H1 (cell line): ENCODE data around the gene UGT1A9. TPM values are rescaled to one million over a fixed set of nuclear protein-coding genes. Genes with fewer than 3 reads are reported as not detected.
"Not testable (repeated sequence)": the region's sequence is repeated elsewhere in the genome, so short reads cannot be mapped to it uniquely, and the experiment has no call there.

Experiments
- CTCF ChIA-PET: fragments of 300-600 bp; sonication (Branson Sonifier 250); formaldehyde crosslinking; loops from one replicate; lab custom pipeline; 2021; ENCODE audit not compliant: partially characterized antibody; lab: Charles Lee
- POLR2A ChIA-PET: fragments of 300-600 bp; sonication (Branson Sonifier 250); formaldehyde crosslinking; loops from one replicate; lab custom pipeline; 2021; ENCODE audit warnings: inconsistent platforms; ENCODE audit not compliant: partially characterized antibody; lab: Charles Lee
- DNase-seq, 2 experiments: peaks; one replicate each; pipeline versions ENCODE4 v3.0.0 to v3.0.0-alpha.2; 2010 to 2022; ENCODE audit warnings: low spot score in 2 of 2, low read depth in 1 of 2, mixed read lengths in 1 of 2
- FAIRE-seq: peaks from 2 replicates; lab custom pipeline; 2011; peaks lifted over from hg19 to GRCh38; lab: Jason Lieb, UNC
- H2AFZ ChIP-seq: 2 replicates; pipeline ENCODE4 v1.8.1; 2012; ENCODE audit warnings: low read length, inconsistent platforms
- H2AK5ac ChIP-seq: 2 replicates; pipeline ENCODE4 v1.6.1; 2013; ENCODE audit warnings: low read depth, low read length
- H2BK120ac ChIP-seq: replicated peaks from 2 replicates; pipeline ENCODE3; 2013; ENCODE audit warnings: low read depth, low read length, inconsistent platforms
- H2BK12ac ChIP-seq: 2 replicates; pipeline ENCODE4 v1.6.1; 2013; ENCODE audit warnings: low read depth, low read length
- H2BK15ac ChIP-seq: 2 replicates; pipeline ENCODE4 v1.6.1; 2013; ENCODE audit warnings: low read length
- H2BK20ac ChIP-seq: 2 replicates; pipeline ENCODE4 v1.6.1; 2013; ENCODE audit warnings: low read length
- H2BK5ac ChIP-seq: 2 replicates; pipeline ENCODE4 v1.6.1; 2013; ENCODE audit warnings: low read depth, low read length
- H3K14ac ChIP-seq: 2 replicates; pipeline ENCODE4 v1.6.1; 2013; ENCODE audit warnings: inconsistent platforms; ENCODE audit not compliant: insufficient read length
- H3K18ac ChIP-seq: 2 replicates; pipeline ENCODE4 v1.6.1; 2013; ENCODE audit warnings: low read length; ENCODE audit errors: extremely low read depth
- H3K23ac ChIP-seq: 2 replicates; pipeline ENCODE4 v1.6.1; 2013; ENCODE audit warnings: inconsistent platforms; ENCODE audit not compliant: insufficient read length
- H3K23me2 ChIP-seq: 2 replicates; pipeline ENCODE4 v1.6.1; 2013; ENCODE audit warnings: low read depth, low read length
- H3K27ac ChIP-seq: 2 replicates; pipeline ENCODE4 v1.6.1; 2011; ENCODE audit warnings: low read depth, low read length, inconsistent platforms
- H3K27me3 ChIP-seq, 4 experiments: replicated peaks in 1 of 4; 1 replicate in 1 of 4; 2 replicates in 3 of 4; pipeline versions ENCODE4 v1.6.1 to v1.8.1; 2011 to 2013; ENCODE audit warnings: low read length in 3 of 4, mild to moderate bottlenecking in 3 of 4, inconsistent platforms in 2 of 4, mixed read lengths in 2 of 4, moderate library complexity in 1 of 4; ENCODE audit not compliant: control insufficient read depth in 3 of 4, insufficient read depth in 3 of 4; ENCODE audit errors: extremely low read depth in 1 of 4
- H3K36me3 ChIP-seq, 4 experiments: 2 replicates each; pipeline versions ENCODE4 v1.6.1 to v1.8.1; 2011 to 2013; ENCODE audit warnings: mild to moderate bottlenecking in 4 of 4, low read length in 3 of 4, moderate library complexity in 2 of 4, control low read depth in 1 of 4, inconsistent platforms in 1 of 4; ENCODE audit not compliant: insufficient read depth in 4 of 4, control insufficient read depth in 2 of 4
- H3K4ac ChIP-seq: replicated peaks from 2 replicates; pipeline ENCODE3; 2013; ENCODE audit warnings: low read length, low read depth, mixed read lengths, inconsistent platforms; ENCODE audit not compliant: insufficient read length
- H3K4me1 ChIP-seq, 4 experiments: replicated peaks in 1 of 4; 1 replicate in 1 of 4; 2 replicates in 3 of 4; pipeline versions ENCODE4 v1.6.1 to v1.8.1; 2011 to 2013; ENCODE audit warnings: low read length in 3 of 4, inconsistent platforms in 2 of 4, mixed read lengths in 1 of 4; ENCODE audit not compliant: insufficient read depth in 4 of 4, control insufficient read depth in 3 of 4
- H3K4me2 ChIP-seq, 2 experiments: 2 replicates each; pipeline versions ENCODE4 v1.6.1 to v1.8.1; 2011 to 2013; ENCODE audit warnings: low read depth in 2 of 2, low read length in 2 of 2, control low read depth in 1 of 2, inconsistent platforms in 1 of 2, mild to moderate bottlenecking in 1 of 2; ENCODE audit not compliant: insufficient read depth in 1 of 2
- H3K4me3 ChIP-seq, 4 experiments: fragments of 200-600, 300-600 bp in 1 of 4; sonication (generic), shearing (Covaris generic), sonication (Bioruptor Twin) in 1 of 4; 2 replicates each; pipeline versions ENCODE4 v1.5.1 to v1.8.1; 2011 to 2016; ENCODE audit warnings: low read length in 4 of 4, low read depth in 3 of 4, control low read depth in 2 of 4, inconsistent platforms in 2 of 4, mild to moderate bottlenecking in 2 of 4, mixed read lengths in 1 of 4, moderate library complexity in 1 of 4; ENCODE audit not compliant: insufficient read depth in 2 of 4; ENCODE audit errors: extremely low read depth in 1 of 4
- H3K56ac ChIP-seq: replicated peaks from 2 replicates; pipeline ENCODE3; 2013; ENCODE audit warnings: low read depth, mild to moderate bottlenecking, mixed read lengths, low read length, inconsistent platforms; ENCODE audit not compliant: insufficient read length
- H3K79me1 ChIP-seq: 2 replicates; pipeline ENCODE4 v1.6.1; 2013; ENCODE audit warnings: low read depth, low read length, control low read depth
- H3K79me2 ChIP-seq, 2 experiments: 2 replicates each; pipeline versions ENCODE4 v1.6.1 to v1.8.1; 2012 to 2013; ENCODE audit warnings: low read length in 2 of 2, mild to moderate bottlenecking in 2 of 2, inconsistent platforms in 1 of 2; ENCODE audit not compliant: insufficient read depth in 2 of 2, control insufficient read depth in 1 of 2
- H3K9ac ChIP-seq, 4 experiments: replicated peaks in 1 of 4; 1 replicate in 1 of 4; 2 replicates in 3 of 4; pipeline versions ENCODE4 v1.6.1 to v1.8.1; 2011 to 2013; ENCODE audit warnings: low read depth in 3 of 4, low read length in 3 of 4, control low read depth in 2 of 4, mild to moderate bottlenecking in 2 of 4, moderate library complexity in 2 of 4, inconsistent platforms in 1 of 4; ENCODE audit errors: extremely low read depth in 1 of 4
- H3K9me3 ChIP-seq, 2 experiments: 2 replicates each; pipeline versions ENCODE4 v1.6.1 to v1.8.1; 2012 to 2013; ENCODE audit warnings: mild to moderate bottlenecking in 2 of 2, moderate library complexity in 2 of 2, control low read depth in 1 of 2, inconsistent platforms in 1 of 2, low read depth in 1 of 2, low read length in 1 of 2, mixed read lengths in 1 of 2; ENCODE audit not compliant: insufficient read depth in 2 of 2
- H4K20me1 ChIP-seq, 2 experiments: replicated peaks in 1 of 2; 2 replicates each; pipeline versions ENCODE3 to v1.8.1; 2011 to 2013; ENCODE audit warnings: inconsistent platforms in 2 of 2, low read length in 2 of 2, mild to moderate bottlenecking in 1 of 2; ENCODE audit not compliant: insufficient read depth in 2 of 2, control insufficient read depth in 1 of 2
- H4K5ac ChIP-seq: 2 replicates; pipeline ENCODE4 v1.6.1; 2013; ENCODE audit warnings: low read length, low read depth, mixed read lengths, inconsistent platforms; ENCODE audit not compliant: insufficient read length
- H4K8ac ChIP-seq: 2 replicates; pipeline ENCODE4 v1.8.0; 2013; ENCODE audit warnings: mild to moderate bottlenecking, moderate library complexity, low read length, inconsistent platforms; ENCODE audit not compliant: insufficient read depth; ENCODE audit errors: extremely low read depth
- H4K91ac ChIP-seq: replicated peaks from 2 replicates; pipeline ENCODE3; 2013; ENCODE audit warnings: low read length, mixed read lengths, inconsistent platforms; ENCODE audit not compliant: insufficient read length
- WGBS, 2 experiments: shearing (Covaris generic) in 1 of 2; methylation state at CpG; one replicate each; pipeline versions ENCODE4 v1.1.6 to v1.1.7; 2013 to 2015; ENCODE audit warnings: low lambda C conversion rate in 2 of 2, mixed read lengths in 2 of 2, inconsistent platforms in 1 of 2, low coverage in 1 of 2, missing lambda C conversion rate in 1 of 2; ENCODE audit not compliant: insufficient replicate concordance in 2 of 2, insufficient coverage in 1 of 2, insufficient read length in 1 of 2; ENCODE audit errors: extremely low coverage in 1 of 2, missing lambda C conversion rate in 1 of 2; 5-methylcytosine and 5-hydroxymethylcytosine counted together
- polyA plus RNA-seq, 7 experiments: library from polyadenylated mRNA; depleted of rRNA in 3 of 7; stranded (reverse) in 5 of 7; unstranded in 2 of 7; fragments of >200 nt in 5 of 7; fragments of 200-250 nt in 2 of 7; gene quantifications; 1 replicate in 5 of 7; 2 replicates in 1 of 7; 4 replicates in 1 of 7; pipeline versions ENCODE4 v1.2.1 to v1.2.3, GENCODE V29; 2011 to 2013; ENCODE audit warnings: missing spikeins in 2 of 7, mixed read lengths in 2 of 7
- total RNA-seq: library from RNA; stranded (reverse); fragmentation: NEBNext Ultra II Directional; extraction: Animal tissue kit (Norgen Biotek cat#: 25700); gene quantifications from 2 replicates; pipeline ENCODE4 v1.2.1, GENCODE V29; 2021

UGT1A9 gene
- total and polyA plus RNA-seq, 2 of the 8 experiments (the other 6 are each of a cell fraction or from before 2014, with no cell fraction given): not detected

- H3K18ac ChIP-seq, H3K4ac ChIP-seq, H4K91ac ChIP-seq, H3K23ac ChIP-seq, H3K27ac ChIP-seq, H4K8ac ChIP-seq, H3K14ac ChIP-seq, H3K36me3 ChIP-seq, H3K23me2 ChIP-seq, H3K4me2 ChIP-seq, FAIRE-seq, H2BK120ac ChIP-seq, H3K9me3 ChIP-seq, H2BK20ac ChIP-seq, POLR2A ChIA-PET, H2AK5ac ChIP-seq, H2AFZ ChIP-seq, H4K20me1 ChIP-seq, H4K5ac ChIP-seq, H3K79me2 ChIP-seq, H2BK12ac ChIP-seq, H2BK5ac ChIP-seq, CTCF ChIA-PET, H2BK15ac ChIP-seq, H3K9ac ChIP-seq, H3K27me3 ChIP-seq, H3K79me1 ChIP-seq, H3K56ac ChIP-seq, H3K4me3 ChIP-seq, DNase-seq, H3K4me1 ChIP-seq: not testable (repeated sequence)
- 100% methylated on average over 4 of the region's 5 CpGs; no CpG with 5 or more reads in 1 of the 2 experiments for WGBS, 2 experiments
Measured at GRCh38 chr2:233700842-233701241, 29.1 kb downstream of the UGT1A9 start.
